ENCODE results near the gene ASPDH. TPM values are rescaled to one million over a fixed set of nuclear protein-coding genes. Genes with fewer than 3 reads are reported as not detected.
"Not testable (repeated sequence)": the region's sequence is repeated elsewhere in the genome, so short reads cannot be mapped to it uniquely, and the experiment has no call there.

ASPDH gene
- total and polyA plus RNA-seq, 2 of the 4 experiments (the other 2 are of a cell fraction) = not detected

DNA sequence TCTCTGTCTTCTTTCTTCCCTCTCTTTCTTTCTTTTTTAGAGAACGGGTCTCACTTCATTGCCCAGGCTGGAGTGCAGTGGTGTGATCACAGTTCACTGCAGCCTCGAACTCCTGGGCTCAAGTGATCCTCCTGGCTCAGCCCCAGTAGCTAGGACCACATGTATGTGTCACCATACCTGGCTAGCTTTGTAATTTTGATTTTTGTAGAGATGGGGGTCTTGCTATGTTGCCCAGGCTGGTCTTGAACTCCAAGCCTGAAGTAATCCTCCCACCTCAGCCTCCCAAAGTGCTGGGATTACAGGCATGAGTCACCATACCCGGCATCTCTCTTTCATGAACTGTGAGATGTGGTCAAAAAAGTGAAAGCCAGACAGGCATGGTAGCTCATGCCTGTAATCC is 40.4 kb downstream of the ASPDH start:
- no CpG with 5 or more reads among the region's 3 CpGs for WGBS, 2 experiments (ENCODE audit: extremely low coverage in 2 of 2, insufficient read length in 1 of 2)
- in situ Hi-C loops (cut with MboI; ENCODE audit: low sequenced_read_pairs); H4K91ac ChIP-seq (ENCODE audit: insufficient read depth, low read depth, low read length); H3K9me1 ChIP-seq (ENCODE audit: insufficient read depth, low read length); BruUV-seq (replicated peaks); H4K5ac ChIP-seq (ENCODE audit: low read depth, low read length); H3K4ac ChIP-seq (ENCODE audit: low read depth, low read length); H3K9me3 ChIP-seq (ENCODE audit: control insufficient read depth, insufficient read depth, low read length); H3K27me3 ChIP-seq (ENCODE audit: control insufficient read depth, insufficient read depth, low read length); H4K8ac ChIP-seq (ENCODE audit: low read depth in 2 of 2, low read length in 2 of 2); H3K4me3 ChIP-seq (ENCODE audit: insufficient read depth, low read depth, low read length); DNase-seq; H2AK5ac ChIP-seq (ENCODE audit: low read depth, low read length); H2BK5ac ChIP-seq (ENCODE audit: low read depth, low read length, poor library complexity, severe bottlenecking); H3K27ac ChIP-seq (ENCODE audit: insufficient read depth, low read length); H2AK9ac ChIP-seq (replicated peaks; ENCODE audit: low read depth, low read length, poor library complexity); H3K36me3 ChIP-seq (ENCODE audit: control insufficient read depth, insufficient read depth, low read length); H3K14ac ChIP-seq (replicated peaks; ENCODE audit: low read depth, low read length); POLR2A ChIA-PET (ENCODE audit: unreplicated experiment); H3K23ac ChIP-seq (ENCODE audit: low read depth, low read length); H2BK20ac ChIP-seq (ENCODE audit: low read depth, low read length); H3K18ac ChIP-seq (ENCODE audit: low read depth, low read length); H3K56ac ChIP-seq (ENCODE audit: extremely low read depth, insufficient read depth, low read length); H3K4me2 ChIP-seq (ENCODE audit: low read depth, low read length); H3K4me1 ChIP-seq (ENCODE audit: control insufficient read depth, insufficient read depth, low read length); intact Hi-C loops (cut with micrococcal nuclease); dilution Hi-C loops (cut with HindIII; ENCODE audit: low sequenced_read_pairs, unreplicated experiment); H2BK120ac ChIP-seq (ENCODE audit: low read depth, low read length); H3K9ac ChIP-seq (ENCODE audit: low read depth, low read length); ATAC-seq (ENCODE audit: low read depth); H2BK15ac ChIP-seq (ENCODE audit: low read depth, low read length); H2AFZ ChIP-seq (replicated peaks; ENCODE audit: low read length, poor library complexity): not testable (repeated sequence)
- CTCF ChIA-PET = interaction anchor here (1.6 kb wide), 1 partner anchor 12 kb away, joined by 5 read pairs; no protein-coding TSS in a partner anchor
- peaks cover 13 to 17% of the 10 kb centered on the region in 2 experiments for H3K79me1 ChIP-seq (ENCODE audit: low read depth in 1 of 2, low read length in 2 of 2)
- peaks cover 10% of the 10 kb centered on the region for H4K20me1 ChIP-seq (ENCODE audit: insufficient read depth, low read length)
